Trophoblast cell (in vitro differentiated cells and primary cell): ENCODE results near the gene PCSK5.

ENCODE experiments used
- DNase-seq, 2 donors: peaks; one replicate each; pipeline ENCODE4 v3.0.0-alpha.2; 2016
- H2AFZ ChIP-seq: 2 replicates; pipeline ENCODE4 v1.6.1; 2013; ENCODE audit warnings: low read length, moderate library complexity, mild to moderate bottlenecking; ENCODE audit not compliant: insufficient read depth, poor library complexity
- H2AK5ac ChIP-seq: 2 replicates; pipeline ENCODE4 v1.6.1; 2013; ENCODE audit warnings: mild to moderate bottlenecking, low read length
- H2BK120ac ChIP-seq: 2 replicates; pipeline ENCODE4 v1.6.1; 2013; ENCODE audit warnings: low read length, mild to moderate bottlenecking, moderate library complexity; ENCODE audit not compliant: insufficient read depth, poor library complexity
- H2BK12ac ChIP-seq: 2 replicates; pipeline ENCODE4 v1.6.1; 2013; ENCODE audit warnings: mild to moderate bottlenecking, low read length, moderate library complexity
- H2BK5ac ChIP-seq: 2 replicates; pipeline ENCODE4 v1.6.1; 2013; ENCODE audit warnings: low read length, low read depth, moderate library complexity, mild to moderate bottlenecking; ENCODE audit not compliant: poor library complexity
- H3K14ac ChIP-seq: 2 replicates; pipeline ENCODE4 v1.6.1; 2013; ENCODE audit warnings: mild to moderate bottlenecking, low read length
- H3K18ac ChIP-seq: 2 replicates; pipeline ENCODE4 v1.6.1; 2013; ENCODE audit warnings: mild to moderate bottlenecking, low read length
- H3K23ac ChIP-seq: 2 replicates; pipeline ENCODE4 v1.6.1; 2013; ENCODE audit warnings: low read length
- H3K27ac ChIP-seq: 2 replicates; pipeline ENCODE4 v1.5.1; 2013; ENCODE audit warnings: low read depth, mild to moderate bottlenecking, inconsistent platforms, low read length, moderate library complexity
- H3K27me3 ChIP-seq: 2 replicates; pipeline ENCODE4 v1.6.1; 2013; ENCODE audit warnings: inconsistent platforms, mild to moderate bottlenecking, low read length, moderate library complexity; ENCODE audit not compliant: insufficient read depth
- H3K36me3 ChIP-seq, 2 experiments: 1 replicate in 1 of 2; 2 replicates in 1 of 2; pipeline ENCODE4 v1.6.1; 2013; ENCODE audit warnings: low read length in 2 of 2, mild to moderate bottlenecking in 2 of 2, moderate library complexity in 1 of 2; ENCODE audit not compliant: insufficient read depth in 2 of 2, control insufficient read depth in 1 of 2
- H3K4ac ChIP-seq: 2 replicates; pipeline ENCODE4 v1.6.1; 2013; ENCODE audit warnings: low read depth, mild to moderate bottlenecking, low read length, moderate library complexity
- H3K4me1 ChIP-seq, 2 experiments: 1 replicate in 1 of 2; 2 replicates in 1 of 2; pipeline ENCODE4 v1.6.1; 2013; ENCODE audit warnings: low read length in 2 of 2, mild to moderate bottlenecking in 2 of 2, moderate library complexity in 1 of 2; ENCODE audit not compliant: insufficient read depth in 2 of 2, control insufficient read depth in 1 of 2
- H3K4me2 ChIP-seq: 2 replicates; pipeline ENCODE4 v1.6.1; 2013; ENCODE audit warnings: inconsistent platforms, mild to moderate bottlenecking, low read length, moderate library complexity
- H3K4me3 ChIP-seq: 2 replicates; pipeline ENCODE4 v1.5.1; 2013; ENCODE audit warnings: mild to moderate bottlenecking, low read depth, low read length, inconsistent platforms
- H3K79me1 ChIP-seq: one replicate; pipeline ENCODE4 v1.6.1; 2013; ENCODE audit warnings: low read length
- H3K79me2 ChIP-seq: 2 replicates; pipeline ENCODE4 v1.6.1; 2013; ENCODE audit warnings: low read length, mild to moderate bottlenecking; ENCODE audit not compliant: control insufficient read depth, insufficient read depth, poor library complexity
- H3K9ac ChIP-seq: 2 replicates; pipeline ENCODE4 v1.6.1; 2013; ENCODE audit warnings: mild to moderate bottlenecking, low read length
- H3K9me3 ChIP-seq: 2 replicates; pipeline ENCODE4 v1.6.1; 2013; ENCODE audit warnings: low read depth, mild to moderate bottlenecking, control low read depth, inconsistent platforms, low read length; ENCODE audit not compliant: insufficient read depth
- H4K12ac ChIP-seq: 2 replicates; pipeline ENCODE4 v1.6.1; 2013; ENCODE audit warnings: low read depth, mild to moderate bottlenecking, low read length, moderate library complexity
- H4K8ac ChIP-seq: 2 replicates; pipeline ENCODE4 v1.6.1; 2013; ENCODE audit warnings: low read depth, mild to moderate bottlenecking, low read length, moderate library complexity
- H4K91ac ChIP-seq: one replicate; pipeline ENCODE4 v1.6.1; 2013; ENCODE audit warnings: low read depth, mild to moderate bottlenecking, low read length, moderate library complexity
- WGBS: extraction: QIAGEN DNeasy Blood & Tissue Kit; methylation state at CpG from one replicate; pipeline ENCODE4 v1.1.7; 2013; ENCODE audit warnings: missing lambda C conversion rate; ENCODE audit not compliant: insufficient read length, insufficient coverage; ENCODE audit errors: extremely low coverage; 5-methylcytosine and 5-hydroxymethylcytosine counted together

PCSK5 gene

GRCh38 chr9:76336027-76336426 is 445.6 kb downstream of the PCSK5 start:
- H3K27me3 ChIP-seq: no peaks in the 10 kb centered on the region
- no peak for DNase-seq
- WGBS: no CpG with 5 or more reads among the region's 1 CpG
- H2BK12ac ChIP-seq: no peak overlapping the region
- H3K4me1 ChIP-seq: no peaks in the 10 kb centered on the region
- no peaks in the 10 kb centered on the region for H3K79me1 ChIP-seq
- no peak overlapping the region for H3K18ac ChIP-seq
- no peak overlapping the region for H3K4ac ChIP-seq
- H2AFZ ChIP-seq: no peak overlapping the region
- H3K27ac ChIP-seq: no peak overlapping the region
- no peak overlapping the region for H2BK120ac ChIP-seq
- no peak overlapping the region for H2AK5ac ChIP-seq
- H4K91ac ChIP-seq: no peak overlapping the region
- H3K23ac ChIP-seq: no peak overlapping the region
- H4K12ac ChIP-seq: no peak overlapping the region
- H4K8ac ChIP-seq: no peak overlapping the region
- H3K36me3 ChIP-seq: no peaks in the 10 kb centered on the region
- no peak overlapping the region for H2BK5ac ChIP-seq
- no peak overlapping the region for H3K14ac ChIP-seq
- H3K79me2 ChIP-seq: no peaks in the 10 kb centered on the region
- no peaks in the 10 kb centered on the region for H3K9me3 ChIP-seq
- no peak overlapping the region for H3K9ac ChIP-seq
- no peak overlapping the region for H3K4me3 ChIP-seq
- no peak overlapping the region for H3K4me2 ChIP-seq

- no peaks in the 10 kb centered on the region for H3K27me3 ChIP-seq
- H2BK120ac ChIP-seq: no peak overlapping the region
- H3K23ac ChIP-seq: no peak overlapping the region
- no peak overlapping the region for H3K9ac ChIP-seq
- H3K9me3 ChIP-seq: no peaks in the 10 kb centered on the region
- no peak overlapping the region for H2AFZ ChIP-seq
- no peaks in the 10 kb centered on the region for H3K79me1 ChIP-seq
- H3K14ac ChIP-seq: no peak overlapping the region
- no peaks in the 10 kb centered on the region for H3K4me1 ChIP-seq
- H2BK12ac ChIP-seq: no peak overlapping the region
- no peak overlapping the region for H4K8ac ChIP-seq
- no peak overlapping the region for H3K18ac ChIP-seq
- no peaks in the 10 kb centered on the region for H3K36me3 ChIP-seq
- H3K79me2 ChIP-seq: no peaks in the 10 kb centered on the region
- H3K4ac ChIP-seq: no peak overlapping the region
- no peak overlapping the region for H3K27ac ChIP-seq
- H3K4me3 ChIP-seq: no peak overlapping the region
- no peak overlapping the region for H4K12ac ChIP-seq
- no peak overlapping the region for H2BK5ac ChIP-seq
- H2AK5ac ChIP-seq: no peak overlapping the region
- H3K4me2 ChIP-seq: no peak overlapping the region
- no peak overlapping the region for H4K91ac ChIP-seq
- no peak for DNase-seq
- no CpG with 5 or more reads among the region's 6 CpGs for WGBS
Observed at GRCh38 chr9:76338418-76338817, 447.9 kb downstream of the PCSK5 start.

GRCh38 chr9:76341616-76342015 is 451.1 kb downstream of the PCSK5 start:
- Histone ChIP-seq H3K9me3 (no peaks in the 10 kb centered on the region), H2AFZ (no peak overlapping the region), H4K8ac (no peak overlapping the region), H3K4me1 (no peaks in the 10 kb centered on the region), H2BK120ac (no peak overlapping the region), H4K91ac (no peak overlapping the region), H3K27ac (no peak overlapping the region), H2BK12ac (peak overlapping the region; percentile 34), H3K27me3 (no peaks in the 10 kb centered on the region), H3K36me3 (no peaks in the 10 kb centered on the region), H3K9ac (no peak overlapping the region), H2BK5ac (no peak overlapping the region), H3K4ac (no peak overlapping the region), H3K23ac (no peak overlapping the region), H4K12ac (no peak overlapping the region), H3K79me2 (no peaks in the 10 kb centered on the region), H2AK5ac (no peak overlapping the region), H3K18ac (no peak overlapping the region), H3K14ac (no peak overlapping the region), H3K79me1 (peaks cover 2% of the 10 kb centered on the region), H3K4me3 (no peak overlapping the region), H3K4me2 (no peak overlapping the region)
- no CpG with 5 or more reads among the region's 1 CpG for WGBS
- peak; percentile 56 to 82 for DNase-seq

GRCh38 chr9:76342201-76342600 is 451.7 kb downstream of the PCSK5 start:
- peak in 1 of 2 donors; percentile 33 for DNase-seq
- Histone ChIP-seq H2AFZ (no peak overlapping the region), H3K14ac (no peak overlapping the region), H2BK5ac (no peak overlapping the region), H2BK120ac (no peak overlapping the region), H3K4me1 (no peaks in the 10 kb centered on the region), H3K4ac (no peak overlapping the region), H3K4me3 (no peak overlapping the region), H3K4me2 (no peak overlapping the region), H4K8ac (no peak overlapping the region), H3K79me1 (peaks cover 2% of the 10 kb centered on the region), H3K23ac (no peak overlapping the region), H4K91ac (no peak overlapping the region), H2BK12ac (no peak overlapping the region), H3K18ac (no peak overlapping the region), H3K27ac (no peak overlapping the region), H3K27me3 (no peaks in the 10 kb centered on the region), H3K79me2 (no peaks in the 10 kb centered on the region), H3K9ac (no peak overlapping the region), H3K9me3 (no peaks in the 10 kb centered on the region), H2AK5ac (no peak overlapping the region), H4K12ac (no peak overlapping the region), H3K36me3 (no peaks in the 10 kb centered on the region)
- no CpG with 5 or more reads among the region's 1 CpG for WGBS
